ENCODE measurements around the gene SUPT3H.

GRCh38 chr6:45420083-45420908 lies 42.6 kb upstream of the SUPT3H start:
- TF ChIP-seq, protein P1, sequence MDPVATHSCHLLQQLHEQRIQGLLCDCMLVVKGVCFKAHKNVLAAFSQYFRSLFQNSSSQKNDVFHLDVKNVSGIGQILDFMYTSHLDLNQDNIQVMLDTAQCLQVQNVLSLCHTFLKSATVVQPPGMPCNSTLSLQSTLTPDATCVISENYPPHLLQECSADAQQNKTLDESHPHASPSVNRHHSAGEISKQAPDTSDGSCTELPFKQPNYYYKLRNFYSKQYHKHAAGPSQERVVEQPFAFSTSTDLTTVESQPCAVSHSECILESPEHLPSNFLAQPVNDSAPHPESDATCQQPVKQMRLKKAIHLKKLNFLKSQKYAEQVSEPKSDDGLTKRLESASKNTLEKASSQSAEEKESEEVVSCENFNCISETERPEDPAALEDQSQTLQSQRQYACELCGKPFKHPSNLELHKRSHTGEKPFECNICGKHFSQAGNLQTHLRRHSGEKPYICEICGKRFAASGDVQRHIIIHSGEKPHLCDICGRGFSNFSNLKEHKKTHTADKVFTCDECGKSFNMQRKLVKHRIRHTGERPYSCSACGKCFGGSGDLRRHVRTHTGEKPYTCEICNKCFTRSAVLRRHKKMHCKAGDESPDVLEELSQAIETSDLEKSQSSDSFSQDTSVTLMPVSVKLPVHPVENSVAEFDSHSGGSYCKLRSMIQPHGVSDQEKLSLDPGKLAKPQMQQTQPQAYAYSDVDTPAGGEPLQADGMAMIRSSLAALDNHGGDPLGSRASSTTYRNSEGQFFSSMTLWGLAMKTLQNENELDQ (CRISPR knock-in tag; IDR thresholded peaks at IDR 0.05; ENCODE audit: borderline replicate concordance): no peak
- TF ChIP-seq TAF1 (CRISPR knock-in tag; IDR thresholded peaks at IDR 0.05): no peak
- TF ChIP-seq ZBTB38 (CRISPR knock-in tag; IDR thresholded peaks at IDR 0.05): no peak
- no peak for TF ChIP-seq ARHGAP35 (CRISPR knock-in tag; IDR thresholded peaks at IDR 0.05; ENCODE audit: borderline replicate concordance)
- no peak for TF ChIP-seq ETV5 (CRISPR knock-in tag; IDR thresholded peaks at IDR 0.05; ENCODE audit: borderline replicate concordance)
- TF ChIP-seq JUND (CRISPR knock-in tag; IDR thresholded peaks at IDR 0.05): no peak
- TF ChIP-seq, protein P2, sequence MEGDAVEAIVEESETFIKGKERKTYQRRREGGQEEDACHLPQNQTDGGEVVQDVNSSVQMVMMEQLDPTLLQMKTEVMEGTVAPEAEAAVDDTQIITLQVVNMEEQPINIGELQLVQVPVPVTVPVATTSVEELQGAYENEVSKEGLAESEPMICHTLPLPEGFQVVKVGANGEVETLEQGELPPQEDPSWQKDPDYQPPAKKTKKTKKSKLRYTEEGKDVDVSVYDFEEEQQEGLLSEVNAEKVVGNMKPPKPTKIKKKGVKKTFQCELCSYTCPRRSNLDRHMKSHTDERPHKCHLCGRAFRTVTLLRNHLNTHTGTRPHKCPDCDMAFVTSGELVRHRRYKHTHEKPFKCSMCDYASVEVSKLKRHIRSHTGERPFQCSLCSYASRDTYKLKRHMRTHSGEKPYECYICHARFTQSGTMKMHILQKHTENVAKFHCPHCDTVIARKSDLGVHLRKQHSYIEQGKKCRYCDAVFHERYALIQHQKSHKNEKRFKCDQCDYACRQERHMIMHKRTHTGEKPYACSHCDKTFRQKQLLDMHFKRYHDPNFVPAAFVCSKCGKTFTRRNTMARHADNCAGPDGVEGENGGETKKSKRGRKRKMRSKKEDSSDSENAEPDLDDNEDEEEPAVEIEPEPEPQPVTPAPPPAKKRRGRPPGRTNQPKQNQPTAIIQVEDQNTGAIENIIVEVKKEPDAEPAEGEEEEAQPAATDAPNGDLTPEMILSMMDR (CRISPR knock-in tag; IDR thresholded peaks at IDR 0.05): no peak
- TF ChIP-seq FOXK2 (IDR thresholded peaks at IDR 0.05): no peak
- no peak for TF ChIP-seq NFRKB (IDR thresholded peaks at IDR 0.05)
- TF ChIP-seq REXO4 (CRISPR knock-in tag; IDR thresholded peaks at IDR 0.05; ENCODE audit: borderline replicate concordance): no peak
- no peak for TF ChIP-seq MYNN (CRISPR knock-in tag; IDR thresholded peaks at IDR 0.05; ENCODE audit: low read depth)

Data from HepG2 (cell line).